H1 (cell line): ENCODE data around the gene LTN1. TPM values are rescaled to one million over a fixed set of nuclear protein-coding genes. Genes with fewer than 3 reads are reported as not detected.

Experiments
- CTCF ChIA-PET: fragments of 300-600 bp; sonication (Branson Sonifier 250); formaldehyde crosslinking; loops from one replicate; lab custom pipeline; 2021; ENCODE audit not compliant: partially characterized antibody; lab: Charles Lee
- POLR2A ChIA-PET: fragments of 300-600 bp; sonication (Branson Sonifier 250); formaldehyde crosslinking; loops from one replicate; lab custom pipeline; 2021; ENCODE audit warnings: inconsistent platforms; ENCODE audit not compliant: partially characterized antibody; lab: Charles Lee
- DNase-seq, 2 experiments: peaks; one replicate each; pipeline versions ENCODE4 v3.0.0 to v3.0.0-alpha.2; 2010 to 2022; ENCODE audit warnings: low spot score in 2 of 2, low read depth in 1 of 2, mixed read lengths in 1 of 2
- FAIRE-seq: peaks from 2 replicates; lab custom pipeline; 2011; peaks lifted over from hg19 to GRCh38; lab: Jason Lieb, UNC
- H2AFZ ChIP-seq: 2 replicates; pipeline ENCODE4 v1.8.1; 2012; ENCODE audit warnings: low read length, inconsistent platforms
- H2AK5ac ChIP-seq: 2 replicates; pipeline ENCODE4 v1.6.1; 2013; ENCODE audit warnings: low read depth, low read length
- H2BK120ac ChIP-seq: replicated peaks from 2 replicates; pipeline ENCODE3; 2013; ENCODE audit warnings: low read depth, low read length, inconsistent platforms
- H2BK12ac ChIP-seq: 2 replicates; pipeline ENCODE4 v1.6.1; 2013; ENCODE audit warnings: low read depth, low read length
- H2BK15ac ChIP-seq: 2 replicates; pipeline ENCODE4 v1.6.1; 2013; ENCODE audit warnings: low read length
- H2BK20ac ChIP-seq: 2 replicates; pipeline ENCODE4 v1.6.1; 2013; ENCODE audit warnings: low read length
- H2BK5ac ChIP-seq: 2 replicates; pipeline ENCODE4 v1.6.1; 2013; ENCODE audit warnings: low read depth, low read length
- H3K14ac ChIP-seq: 2 replicates; pipeline ENCODE4 v1.6.1; 2013; ENCODE audit warnings: inconsistent platforms; ENCODE audit not compliant: insufficient read length
- H3K18ac ChIP-seq: 2 replicates; pipeline ENCODE4 v1.6.1; 2013; ENCODE audit warnings: low read length; ENCODE audit errors: extremely low read depth
- H3K23ac ChIP-seq: 2 replicates; pipeline ENCODE4 v1.6.1; 2013; ENCODE audit warnings: inconsistent platforms; ENCODE audit not compliant: insufficient read length
- H3K23me2 ChIP-seq: 2 replicates; pipeline ENCODE4 v1.6.1; 2013; ENCODE audit warnings: low read depth, low read length
- H3K27ac ChIP-seq: 2 replicates; pipeline ENCODE4 v1.6.1; 2011; ENCODE audit warnings: low read depth, low read length, inconsistent platforms
- H3K27me3 ChIP-seq, 4 experiments: replicated peaks in 1 of 4; 1 replicate in 1 of 4; 2 replicates in 3 of 4; pipeline versions ENCODE4 v1.6.1 to v1.8.1; 2011 to 2013; ENCODE audit warnings: low read length in 3 of 4, mild to moderate bottlenecking in 3 of 4, inconsistent platforms in 2 of 4, mixed read lengths in 2 of 4, moderate library complexity in 1 of 4; ENCODE audit not compliant: control insufficient read depth in 3 of 4, insufficient read depth in 3 of 4; ENCODE audit errors: extremely low read depth in 1 of 4
- H3K36me3 ChIP-seq, 4 experiments: 2 replicates each; pipeline versions ENCODE4 v1.6.1 to v1.8.1; 2011 to 2013; ENCODE audit warnings: mild to moderate bottlenecking in 4 of 4, low read length in 3 of 4, moderate library complexity in 2 of 4, control low read depth in 1 of 4, inconsistent platforms in 1 of 4; ENCODE audit not compliant: insufficient read depth in 4 of 4, control insufficient read depth in 2 of 4
- H3K4ac ChIP-seq: replicated peaks from 2 replicates; pipeline ENCODE3; 2013; ENCODE audit warnings: low read length, low read depth, mixed read lengths, inconsistent platforms; ENCODE audit not compliant: insufficient read length
- H3K4me1 ChIP-seq, 4 experiments: replicated peaks in 1 of 4; 1 replicate in 1 of 4; 2 replicates in 3 of 4; pipeline versions ENCODE4 v1.6.1 to v1.8.1; 2011 to 2013; ENCODE audit warnings: low read length in 3 of 4, inconsistent platforms in 2 of 4, mixed read lengths in 1 of 4; ENCODE audit not compliant: insufficient read depth in 4 of 4, control insufficient read depth in 3 of 4
- H3K4me2 ChIP-seq, 2 experiments: 2 replicates each; pipeline versions ENCODE4 v1.6.1 to v1.8.1; 2011 to 2013; ENCODE audit warnings: low read depth in 2 of 2, low read length in 2 of 2, control low read depth in 1 of 2, inconsistent platforms in 1 of 2, mild to moderate bottlenecking in 1 of 2; ENCODE audit not compliant: insufficient read depth in 1 of 2
- H3K4me3 ChIP-seq, 4 experiments: fragments of 200-600, 300-600 bp in 1 of 4; sonication (generic), shearing (Covaris generic), sonication (Bioruptor Twin) in 1 of 4; 2 replicates each; pipeline versions ENCODE4 v1.5.1 to v1.8.1; 2011 to 2016; ENCODE audit warnings: low read length in 4 of 4, low read depth in 3 of 4, control low read depth in 2 of 4, inconsistent platforms in 2 of 4, mild to moderate bottlenecking in 2 of 4, mixed read lengths in 1 of 4, moderate library complexity in 1 of 4; ENCODE audit not compliant: insufficient read depth in 2 of 4; ENCODE audit errors: extremely low read depth in 1 of 4
- H3K56ac ChIP-seq: replicated peaks from 2 replicates; pipeline ENCODE3; 2013; ENCODE audit warnings: low read depth, mild to moderate bottlenecking, mixed read lengths, low read length, inconsistent platforms; ENCODE audit not compliant: insufficient read length
- H3K79me1 ChIP-seq: 2 replicates; pipeline ENCODE4 v1.6.1; 2013; ENCODE audit warnings: low read depth, low read length, control low read depth
- H3K79me2 ChIP-seq, 2 experiments: 2 replicates each; pipeline versions ENCODE4 v1.6.1 to v1.8.1; 2012 to 2013; ENCODE audit warnings: low read length in 2 of 2, mild to moderate bottlenecking in 2 of 2, inconsistent platforms in 1 of 2; ENCODE audit not compliant: insufficient read depth in 2 of 2, control insufficient read depth in 1 of 2
- H3K9ac ChIP-seq, 4 experiments: replicated peaks in 1 of 4; 1 replicate in 1 of 4; 2 replicates in 3 of 4; pipeline versions ENCODE4 v1.6.1 to v1.8.1; 2011 to 2013; ENCODE audit warnings: low read depth in 3 of 4, low read length in 3 of 4, control low read depth in 2 of 4, mild to moderate bottlenecking in 2 of 4, moderate library complexity in 2 of 4, inconsistent platforms in 1 of 4; ENCODE audit errors: extremely low read depth in 1 of 4
- H3K9me3 ChIP-seq, 2 experiments: 2 replicates each; pipeline versions ENCODE4 v1.6.1 to v1.8.1; 2012 to 2013; ENCODE audit warnings: mild to moderate bottlenecking in 2 of 2, moderate library complexity in 2 of 2, control low read depth in 1 of 2, inconsistent platforms in 1 of 2, low read depth in 1 of 2, low read length in 1 of 2, mixed read lengths in 1 of 2; ENCODE audit not compliant: insufficient read depth in 2 of 2
- H4K20me1 ChIP-seq, 2 experiments: replicated peaks in 1 of 2; 2 replicates each; pipeline versions ENCODE3 to v1.8.1; 2011 to 2013; ENCODE audit warnings: inconsistent platforms in 2 of 2, low read length in 2 of 2, mild to moderate bottlenecking in 1 of 2; ENCODE audit not compliant: insufficient read depth in 2 of 2, control insufficient read depth in 1 of 2
- H4K5ac ChIP-seq: 2 replicates; pipeline ENCODE4 v1.6.1; 2013; ENCODE audit warnings: low read length, low read depth, mixed read lengths, inconsistent platforms; ENCODE audit not compliant: insufficient read length
- H4K8ac ChIP-seq: 2 replicates; pipeline ENCODE4 v1.8.0; 2013; ENCODE audit warnings: mild to moderate bottlenecking, moderate library complexity, low read length, inconsistent platforms; ENCODE audit not compliant: insufficient read depth; ENCODE audit errors: extremely low read depth
- H4K91ac ChIP-seq: replicated peaks from 2 replicates; pipeline ENCODE3; 2013; ENCODE audit warnings: low read length, mixed read lengths, inconsistent platforms; ENCODE audit not compliant: insufficient read length
- BRCA1 ChIP-seq: IDR thresholded peaks from 2 replicates; pipeline ENCODE4 v1.6.1; 2012; ENCODE audit warnings: low read depth, low read length, improper control_type of control experiment
- CBX5 ChIP-seq: fragments of 300-800, 300-1000 bp; sonication (generic); IDR thresholded peaks from 2 replicates; pipeline ENCODE4 v1.7.1; 2016; ENCODE audit warnings: antibody characterized with exemption, low read length, low read depth
- CBX8 ChIP-seq: fragments of 300-800, 300-1000 bp; sonication (generic); IDR thresholded peaks from 2 replicates; pipeline ENCODE4 v1.7.1; 2016; ENCODE audit warnings: low read depth, low read length, borderline replicate concordance
- NRF1 ChIP-seq: IDR thresholded peaks from 2 replicates; pipeline ENCODE4 v1.6.1; 2011; ENCODE audit warnings: mild to moderate bottlenecking, low read depth, low read length, improper control_type of control experiment
- RXRA ChIP-seq: IDR thresholded peaks from 2 replicates; pipeline ENCODE4 v1.6.1; 2011; ENCODE audit warnings: low read depth, mild to moderate bottlenecking, low read length, moderate library complexity; ENCODE audit not compliant: insufficient read depth
- SIN3A ChIP-seq, 2 experiments: IDR thresholded peaks in 1 of 2; conservative IDR thresholded peaks in 1 of 2; 2 replicates each; pipeline ENCODE4 v1.6.1; 2011 to 2012; ENCODE audit warnings: low read length in 2 of 2, improper control_type of control experiment in 1 of 2, low read depth in 1 of 2, mild to moderate bottlenecking in 1 of 2
- SIRT6 ChIP-seq: IDR thresholded peaks from one replicate; pipeline ENCODE4 v1.7.1; 2012; ENCODE audit warnings: low read length, inconsistent platforms
- SP4 ChIP-seq: IDR thresholded peaks from 2 replicates; pipeline ENCODE4 v1.6.1; 2012; ENCODE audit warnings: low read length, inconsistent platforms
- YY1 ChIP-seq: IDR thresholded peaks from 2 replicates; pipeline ENCODE4 v1.6.1; 2011; ENCODE audit warnings: low read depth, mild to moderate bottlenecking, low read length
- WGBS, 2 experiments: shearing (Covaris generic) in 1 of 2; methylation state at CpG; one replicate each; pipeline versions ENCODE4 v1.1.6 to v1.1.7; 2013 to 2015; ENCODE audit warnings: low lambda C conversion rate in 2 of 2, mixed read lengths in 2 of 2, inconsistent platforms in 1 of 2, low coverage in 1 of 2, missing lambda C conversion rate in 1 of 2; ENCODE audit not compliant: insufficient replicate concordance in 2 of 2, insufficient coverage in 1 of 2, insufficient read length in 1 of 2; ENCODE audit errors: extremely low coverage in 1 of 2, missing lambda C conversion rate in 1 of 2; 5-methylcytosine and 5-hydroxymethylcytosine counted together
- polyA plus RNA-seq, 7 experiments: library from polyadenylated mRNA; depleted of rRNA in 3 of 7; stranded (reverse) in 5 of 7; unstranded in 2 of 7; fragments of >200 nt in 5 of 7; fragments of 200-250 nt in 2 of 7; gene quantifications; 1 replicate in 5 of 7; 2 replicates in 1 of 7; 4 replicates in 1 of 7; pipeline versions ENCODE4 v1.2.1 to v1.2.3, GENCODE V29; 2011 to 2013; ENCODE audit warnings: missing spikeins in 2 of 7, mixed read lengths in 2 of 7
- total RNA-seq: library from RNA; stranded (reverse); fragmentation: NEBNext Ultra II Directional; extraction: Animal tissue kit (Norgen Biotek cat#: 25700); gene quantifications from 2 replicates; pipeline ENCODE4 v1.2.1, GENCODE V29; 2021

The LTN1 gene
- total and polyA plus RNA-seq, 2 of the 8 experiments (the other 6 are each of a cell fraction or from before 2014, with no cell fraction given) = 3.2 to 23.5 TPM

GRCh38 chr21:28936721-28937120 lies 56.0 kb downstream of the LTN1 start:
- Histone ChIP-seq H2BK20ac (no peak overlapping the region), H2AFZ (no peak overlapping the region), H4K5ac (no peak overlapping the region), H3K79me2 (no peaks in the 10 kb centered on the region), H2BK15ac (no peak overlapping the region), H3K18ac (no peak overlapping the region), H3K4me3 (no peak overlapping the region), H3K4ac (no peak overlapping the region), H3K27me3 (no peaks in the 10 kb centered on the region), H4K20me1 (no peaks in the 10 kb centered on the region), H2BK12ac (no peak overlapping the region), H3K27ac (no peak overlapping the region), H3K56ac (no peak overlapping the region), H2BK5ac (no peak overlapping the region), H3K4me1 (no peaks in the 10 kb centered on the region), H2AK5ac (no peak overlapping the region), H3K79me1 (no peaks in the 10 kb centered on the region), H3K36me3 (peaks cover 0 to 13% (median 2%) of the 10 kb centered on the region in 4 experiments; a peak in 2 of 8 replicates), H3K14ac (no peak overlapping the region), H3K9me3 (no peaks in the 10 kb centered on the region), H3K23ac (no peak overlapping the region), H3K9ac (no peak overlapping the region), H4K8ac (no peak overlapping the region), H3K23me2 (no peaks in the 10 kb centered on the region; the same call in 1 of the 2 replicates), H4K91ac (no peak overlapping the region), H3K4me2 (no peak overlapping the region), H2BK120ac (no peak overlapping the region)
- no peak for DNase-seq
- CTCF ChIA-PET = interaction anchor here (2.4 kb wide), 1 partner anchor 191 kb away, joined by 8 read pairs; no protein-coding TSS in a partner anchor
- POLR2A ChIA-PET = no interaction called here
- WGBS, 2 experiments = 96% methylated on average over 2 of the region's 2 CpGs; no CpG with 5 or more reads in 1 of the 2 experiments
- FAIRE-seq = no peak
- TF ChIP-seq SP4 (no peak), SIN3A (conservative IDR thresholded peaks at IDR 0.05 in 1 of 2, IDR thresholded peaks at IDR 0.05 in 1 of 2; ENCODE audit: low read depth in 1 of 2, low read length in 2 of 2) (no peak), NRF1 (no peak), CBX8 (no peak), BRCA1 (no peak), RXRA (no peak), CBX5 (no peak), SIRT6 (no peak), YY1 (no peak)
